ENCODE data around the gene XYLT2. TPM values are rescaled to one million over a fixed set of nuclear protein-coding genes. Genes with fewer than 3 reads are reported as not detected.
"Not testable (repeated sequence)": the region's sequence is repeated elsewhere in the genome, so short reads cannot be mapped to it uniquely, and the experiment has no call there.

The XYLT2 gene
- total and polyA plus RNA-seq, 2 experiments from 2014 or later, result 18.3 to 26.8 TPM

DNA sequence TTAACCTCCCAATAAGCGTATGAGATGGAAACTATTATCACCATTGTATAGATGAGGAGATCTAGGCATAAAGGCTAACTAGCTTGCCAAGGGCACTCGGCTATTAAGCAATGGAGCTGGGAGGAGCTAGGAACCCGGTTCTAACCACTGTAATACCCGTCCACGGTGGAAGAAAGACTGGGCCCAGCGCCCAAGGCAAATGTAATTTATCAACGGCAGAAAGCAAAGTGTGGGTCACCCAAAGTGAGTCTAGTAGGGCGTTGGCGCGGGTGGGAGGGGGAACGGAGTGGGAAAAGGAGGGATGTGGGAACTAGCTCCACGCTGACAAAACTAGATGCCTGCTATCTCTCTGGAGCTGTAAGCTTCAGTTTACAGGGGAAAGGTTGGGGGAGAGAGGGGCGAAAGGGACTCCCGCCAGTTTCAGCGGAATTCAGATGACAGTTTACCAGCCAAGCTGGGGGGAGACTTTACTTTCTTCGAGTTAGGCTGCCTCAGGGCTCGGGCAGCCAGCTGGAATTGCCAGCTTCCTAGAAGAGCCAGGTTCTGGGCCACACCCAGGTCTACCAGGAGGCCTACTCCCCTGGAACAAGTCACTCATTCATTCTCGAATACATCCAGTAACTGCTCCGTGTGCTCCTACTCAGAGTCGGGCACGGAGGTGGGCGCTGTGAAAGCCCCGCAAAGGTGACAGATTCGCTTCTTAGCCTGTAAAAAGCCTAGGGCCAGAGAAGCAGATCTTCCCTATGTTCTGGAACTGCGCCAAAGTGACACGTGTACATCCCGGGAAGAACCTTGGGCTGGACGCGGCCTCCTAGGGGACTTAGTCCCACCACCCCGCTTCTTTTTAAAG is 50.6 kb downstream of the XYLT2 start:
- peaks cover 12% of the 10 kb centered on the region for H3K4me1 ChIP-seq (ENCODE audit: insufficient read depth)
- H3K4me3 ChIP-seq, result peak overlapping the region; percentile 94
- H2AFZ ChIP-seq, result peak overlapping the region; percentile 40
- H3K79me2 ChIP-seq, result peaks cover 41% of the 10 kb centered on the region
- TF ChIP-seq EZH2 (IDR thresholded peaks at IDR 0.05; ENCODE audit: borderline replicate concordance) (no peak), CTCF (IDR thresholded peaks at IDR 0.05; ENCODE audit: poor library complexity) (no peak), EZH2phosphoT487 (IDR thresholded peaks at IDR 0.05; ENCODE audit: low read depth, severe bottlenecking, unreplicated experiment) (no peak)
- WGBS (ENCODE audit: low lambda C conversion rate, missing lambda C conversion rate), result 5% methylated on average over 30 of the region's 30 CpGs
- no peaks in the 10 kb centered on the region for H3K36me3 ChIP-seq (replicated peaks; ENCODE audit: insufficient read depth, low read depth)
- peak; percentile 67 for DNase-seq (ENCODE audit: low spot score)
- H4K20me1 ChIP-seq (ENCODE audit: insufficient read depth, poor library complexity, severe bottlenecking), result peaks cover 20% of the 10 kb centered on the region
- no peaks in the 10 kb centered on the region for H3K27me3 ChIP-seq
- H3K9me3 ChIP-seq (ENCODE audit: low read depth), result no peaks in the 10 kb centered on the region
- peak overlapping the region; percentile 87 for H3K4me2 ChIP-seq
- peak overlapping the region; percentile 93 for H3K27ac ChIP-seq
- no peaks in the 10 kb centered on the region for H3K9me2 ChIP-seq (replicated peaks; ENCODE audit: insufficient read depth)

DNA sequence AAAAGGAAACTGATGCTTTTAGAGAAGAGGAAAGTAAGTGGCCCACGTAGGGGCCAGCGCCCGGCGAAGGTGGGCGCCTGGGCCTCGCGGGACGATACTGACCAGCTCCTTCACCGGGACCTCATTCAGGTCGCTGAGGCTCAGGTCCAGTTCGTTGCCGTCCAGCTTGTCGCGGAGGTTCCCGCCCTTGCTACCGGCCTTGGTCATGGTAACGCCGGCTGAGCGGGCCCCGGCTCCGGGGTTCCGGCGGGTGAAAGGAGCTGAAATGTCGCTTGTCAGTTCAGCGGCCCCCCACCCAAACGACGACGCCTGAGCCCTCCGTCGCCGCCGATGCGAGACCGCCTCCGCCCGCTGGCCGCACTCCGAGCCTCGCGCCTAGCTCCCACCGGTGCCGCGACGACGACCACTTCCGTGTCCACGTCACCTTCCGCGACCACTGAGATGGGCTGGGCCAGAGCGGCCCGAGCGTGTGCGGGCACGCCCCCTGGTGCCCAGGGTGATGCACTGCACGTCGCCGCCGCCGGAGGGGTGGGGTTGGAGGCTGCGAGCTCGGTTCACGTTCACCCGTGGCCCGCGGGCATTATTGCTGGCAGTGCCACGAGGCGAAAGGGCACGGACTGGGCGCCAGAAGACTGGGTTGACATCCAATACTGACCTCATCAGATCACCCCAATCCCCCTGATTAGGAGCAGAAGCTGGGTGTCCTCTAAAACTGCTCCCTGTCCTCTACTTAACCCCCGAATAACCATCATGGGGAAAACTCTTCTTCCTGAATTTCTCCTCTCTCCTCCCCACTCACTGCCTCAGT is 51.4 kb downstream of the XYLT2 start, which contains the start of gene LRRC59:
LRRC59 (minus strand) TSS at position 413 of the 808 bp plus-strand sequence; CDS start at position 207, 206 bp downstream.
- H3K27me3 ChIP-seq, result no peaks in the 10 kb centered on the region
- 3% methylated on average over 68 of the region's 70 CpGs for WGBS (ENCODE audit: low lambda C conversion rate, missing lambda C conversion rate)
- DNase-seq (ENCODE audit: low spot score), result peak; percentile 90
- peaks cover 20% of the 10 kb centered on the region for H4K20me1 ChIP-seq (ENCODE audit: insufficient read depth, poor library complexity, severe bottlenecking)
- H3K4me2 ChIP-seq, result peak within 1 kb of the TSS; percentile 87
- no peaks in the 10 kb centered on the region for H3K9me3 ChIP-seq (ENCODE audit: low read depth)
- H3K36me3 ChIP-seq (replicated peaks; ENCODE audit: insufficient read depth, low read depth), result no peaks in the 10 kb centered on the region
- peak within 1 kb of the TSS; percentile 94 for H3K4me3 ChIP-seq
- peaks cover 41% of the 10 kb centered on the region for H3K79me2 ChIP-seq
- H3K27ac ChIP-seq, result peak within 1 kb of the TSS; percentile 93
- H3K4me1 ChIP-seq (ENCODE audit: insufficient read depth), result peaks cover 12% of the 10 kb centered on the region
- TF ChIP-seq CTCF (IDR thresholded peaks at IDR 0.05; ENCODE audit: poor library complexity), result peak; percentile 98
- no peak for TF ChIP-seq EZH2phosphoT487 (IDR thresholded peaks at IDR 0.05; ENCODE audit: low read depth, severe bottlenecking, unreplicated experiment)
- no peak for TF ChIP-seq EZH2 (IDR thresholded peaks at IDR 0.05; ENCODE audit: borderline replicate concordance)
- H2AFZ ChIP-seq, result peak within 1 kb of the TSS; percentile 87
- H3K9me2 ChIP-seq (replicated peaks; ENCODE audit: insufficient read depth), result no peaks in the 10 kb centered on the region

DNA sequence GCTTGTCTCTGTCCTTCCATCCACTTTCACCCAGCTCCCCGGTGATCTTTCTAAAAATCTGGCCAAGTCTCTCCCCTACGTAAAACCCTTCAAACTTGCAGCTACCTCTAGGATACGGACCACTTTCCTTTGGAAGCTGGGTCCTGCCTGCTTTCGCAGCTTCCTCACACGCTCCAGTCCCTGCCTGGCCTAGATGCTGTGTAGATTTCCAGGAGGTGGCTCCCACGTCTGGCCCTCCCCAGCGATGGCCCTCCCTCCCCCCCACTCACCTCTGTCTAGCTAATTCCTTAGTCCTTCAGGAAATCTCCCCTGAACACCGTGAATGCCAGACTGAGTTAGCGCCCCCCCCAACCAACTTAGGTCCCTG is 52.0 kb downstream of the XYLT2 start:
- DNase-seq (ENCODE audit: low spot score), result no peak
- peak overlapping the region; percentile 87 for H3K4me2 ChIP-seq
- H3K9me3 ChIP-seq (ENCODE audit: low read depth), result no peaks in the 10 kb centered on the region
- 70% methylated on average over 8 of the region's 9 CpGs for WGBS (ENCODE audit: low lambda C conversion rate, missing lambda C conversion rate)
- H2AFZ ChIP-seq, result peak overlapping the region; percentile 87
- no peaks in the 10 kb centered on the region for H3K9me2 ChIP-seq (replicated peaks; ENCODE audit: insufficient read depth)
- H3K79me2 ChIP-seq, result peaks cover 41% of the 10 kb centered on the region
- peaks cover 12% of the 10 kb centered on the region for H3K4me1 ChIP-seq (ENCODE audit: insufficient read depth)
- TF ChIP-seq EZH2 (IDR thresholded peaks at IDR 0.05; ENCODE audit: borderline replicate concordance) (no peak), CTCF (IDR thresholded peaks at IDR 0.05; ENCODE audit: poor library complexity) (no peak), EZH2phosphoT487 (IDR thresholded peaks at IDR 0.05; ENCODE audit: low read depth, severe bottlenecking, unreplicated experiment) (no peak)
- H3K36me3 ChIP-seq (replicated peaks; ENCODE audit: insufficient read depth, low read depth), result no peaks in the 10 kb centered on the region
- no peak overlapping the region for H3K4me3 ChIP-seq
- no peak overlapping the region for H3K27ac ChIP-seq
- peaks cover 20% of the 10 kb centered on the region for H4K20me1 ChIP-seq (ENCODE audit: insufficient read depth, poor library complexity, severe bottlenecking)
- no peaks in the 10 kb centered on the region for H3K27me3 ChIP-seq

DNA sequence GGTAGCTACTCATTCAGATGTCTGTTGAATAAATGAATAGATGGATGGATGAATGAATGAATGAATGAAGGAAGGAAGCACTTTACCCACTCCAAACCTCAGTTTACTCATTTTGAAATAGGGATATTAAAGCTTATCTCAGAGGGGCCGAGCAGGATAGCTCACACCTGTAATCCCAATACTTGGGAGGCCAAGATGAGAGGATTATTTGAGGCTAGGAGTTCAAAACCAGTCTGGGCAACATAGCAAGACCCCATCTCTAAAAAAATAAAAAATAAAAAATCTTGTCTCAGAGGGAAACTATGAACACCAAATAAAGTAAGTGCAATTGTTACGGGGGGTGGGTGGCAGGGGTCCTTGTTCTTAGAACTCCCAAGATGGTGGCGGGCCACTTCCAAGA is 52.7 kb downstream of the XYLT2 start:
- H3K4me2 ChIP-seq; H3K9me2 ChIP-seq (replicated peaks; ENCODE audit: insufficient read depth); H3K27ac ChIP-seq; H3K9me3 ChIP-seq (ENCODE audit: low read depth); DNase-seq (ENCODE audit: low spot score); H3K36me3 ChIP-seq (replicated peaks; ENCODE audit: insufficient read depth, low read depth); H3K4me3 ChIP-seq; H2AFZ ChIP-seq; H3K27me3 ChIP-seq: not testable (repeated sequence)
- peaks cover 12% of the 10 kb centered on the region for H3K4me1 ChIP-seq (ENCODE audit: insufficient read depth)
- peaks cover 20% of the 10 kb centered on the region for H4K20me1 ChIP-seq (ENCODE audit: insufficient read depth, poor library complexity, severe bottlenecking)
- WGBS (ENCODE audit: low lambda C conversion rate, missing lambda C conversion rate), result 94% methylated on average over 3 of the region's 3 CpGs
- H3K79me2 ChIP-seq, result peaks cover 36% of the 10 kb centered on the region

DNA sequence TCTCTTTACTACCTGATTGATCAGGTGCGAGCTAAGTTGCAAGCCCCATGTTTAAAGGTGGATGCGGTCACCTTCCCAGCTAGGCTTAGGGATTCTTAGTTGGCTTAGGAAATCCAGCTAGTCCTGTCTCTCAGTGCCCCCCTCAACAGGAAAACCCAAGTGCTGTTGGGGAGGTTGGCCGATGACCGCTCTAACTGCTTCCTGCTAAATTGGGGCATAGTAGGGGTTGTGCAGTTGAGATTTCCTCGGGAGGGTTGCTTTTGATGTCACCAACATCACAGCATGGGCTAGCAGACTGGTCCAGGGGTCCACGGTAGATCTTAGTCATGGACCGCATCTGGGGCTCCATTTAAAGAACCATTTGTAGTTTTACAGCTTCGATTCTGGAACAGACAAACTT is 53.7 kb downstream of the XYLT2 start:
- not testable (repeated sequence) for DNase-seq (ENCODE audit: low spot score); H3K27ac ChIP-seq; H3K9me3 ChIP-seq (ENCODE audit: low read depth); H3K4me2 ChIP-seq; H3K27me3 ChIP-seq; H3K36me3 ChIP-seq (replicated peaks; ENCODE audit: insufficient read depth, low read depth); H3K4me3 ChIP-seq; H2AFZ ChIP-seq; H3K9me2 ChIP-seq (replicated peaks; ENCODE audit: insufficient read depth)
- H3K79me2 ChIP-seq, result peaks cover 27% of the 10 kb centered on the region
- peaks cover 18% of the 10 kb centered on the region for H4K20me1 ChIP-seq (ENCODE audit: insufficient read depth, poor library complexity, severe bottlenecking)
- 92% methylated on average over 8 of the region's 8 CpGs for whole genome bisulfite sequencing (ENCODE audit: low lambda C conversion rate, missing lambda C conversion rate)
- H3K4me1 ChIP-seq (ENCODE audit: insufficient read depth), result peaks cover 12% of the 10 kb centered on the region
